ENCODE data around the gene PDPK1.
"Not testable (repeated sequence)": the region's sequence is repeated elsewhere in the genome, so short reads cannot be mapped to it uniquely, and the experiment has no call there.

PDPK1 gene

GRCh38 chr16:2540912-2541311 is 3.1 kb downstream of the PDPK1 start:
- not testable (repeated sequence) for H3K4me3 ChIP-seq (ENCODE audit: low read depth in 1 of 5, low read length in 5 of 5); H3K9ac ChIP-seq (ENCODE audit: low read length in 5 of 5); H3K36me3 ChIP-seq (ENCODE audit: control insufficient read depth in 5 of 5, insufficient read depth in 5 of 5, low read length in 5 of 5); H3K27ac ChIP-seq (ENCODE audit: low read depth, low read length); H3K9me3 ChIP-seq (ENCODE audit: control insufficient read depth in 5 of 5, low read length in 5 of 5); H3K27me3 ChIP-seq (ENCODE audit: control insufficient read depth in 5 of 5, insufficient read depth in 4 of 5, low read length in 5 of 5)
- H3K4me1 ChIP-seq (ENCODE audit: control insufficient read depth in 5 of 5, insufficient read depth in 5 of 5, low read length in 5 of 5), result peaks cover 2 to 42% (median 36%) of the 10 kb centered on the region in 5 donors

DNA sequence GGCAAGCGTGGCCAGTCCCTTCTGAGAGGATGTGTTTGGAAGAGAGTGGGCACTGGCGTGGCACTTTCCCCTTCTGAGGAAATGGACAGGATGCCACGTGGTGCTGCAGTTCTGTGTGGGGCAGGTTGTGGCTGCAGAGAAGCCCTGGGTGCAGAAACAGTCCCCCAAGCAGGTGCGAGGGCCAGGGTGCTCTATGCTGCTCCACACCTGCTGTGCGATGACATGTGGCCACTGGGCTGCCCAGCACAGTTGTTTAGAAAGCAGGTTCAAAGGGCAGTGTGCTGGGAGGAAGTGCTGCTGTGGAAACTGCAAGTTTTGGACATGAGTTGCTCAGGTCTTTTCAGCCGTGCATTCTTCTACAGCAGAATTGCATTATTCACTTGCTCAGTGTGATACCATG is 3.6 kb downstream of the PDPK1 start:
- H3K27ac ChIP-seq (ENCODE audit: low read depth, low read length); H3K4me3 ChIP-seq (ENCODE audit: low read depth in 1 of 5, low read length in 5 of 5); H3K36me3 ChIP-seq (ENCODE audit: control insufficient read depth in 5 of 5, insufficient read depth in 5 of 5, low read length in 5 of 5); H3K27me3 ChIP-seq (ENCODE audit: control insufficient read depth in 5 of 5, insufficient read depth in 4 of 5, low read length in 5 of 5); H3K9me3 ChIP-seq (ENCODE audit: control insufficient read depth in 5 of 5, low read length in 5 of 5); H3K9ac ChIP-seq (ENCODE audit: low read length in 5 of 5): not testable (repeated sequence)
- peaks cover 2 to 37% (median 32%) of the 10 kb centered on the region in 5 donors for H3K4me1 ChIP-seq (ENCODE audit: control insufficient read depth in 5 of 5, insufficient read depth in 5 of 5, low read length in 5 of 5)

DNA sequence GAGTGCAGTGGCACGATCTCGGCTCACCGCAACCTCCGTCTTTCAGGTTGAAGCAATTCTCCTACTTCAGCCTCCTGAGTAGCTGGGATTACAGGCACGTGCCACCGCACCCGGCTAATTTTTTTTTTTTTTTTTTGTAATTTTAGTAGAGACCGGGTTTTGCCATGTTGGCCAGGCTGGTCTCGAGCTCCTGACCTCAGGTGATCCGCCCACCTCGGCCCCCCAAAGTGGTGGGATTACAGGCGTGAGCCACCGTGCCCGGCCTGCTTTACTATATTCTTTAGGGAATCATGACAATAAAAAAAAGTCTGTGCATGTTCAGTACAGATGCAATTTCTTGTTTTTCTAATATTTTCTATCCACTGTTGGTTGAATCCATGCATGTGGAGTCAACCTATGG is 6.0 kb downstream of the PDPK1 start:
- not testable (repeated sequence) for H3K27ac ChIP-seq (ENCODE audit: low read depth, low read length)

DNA sequence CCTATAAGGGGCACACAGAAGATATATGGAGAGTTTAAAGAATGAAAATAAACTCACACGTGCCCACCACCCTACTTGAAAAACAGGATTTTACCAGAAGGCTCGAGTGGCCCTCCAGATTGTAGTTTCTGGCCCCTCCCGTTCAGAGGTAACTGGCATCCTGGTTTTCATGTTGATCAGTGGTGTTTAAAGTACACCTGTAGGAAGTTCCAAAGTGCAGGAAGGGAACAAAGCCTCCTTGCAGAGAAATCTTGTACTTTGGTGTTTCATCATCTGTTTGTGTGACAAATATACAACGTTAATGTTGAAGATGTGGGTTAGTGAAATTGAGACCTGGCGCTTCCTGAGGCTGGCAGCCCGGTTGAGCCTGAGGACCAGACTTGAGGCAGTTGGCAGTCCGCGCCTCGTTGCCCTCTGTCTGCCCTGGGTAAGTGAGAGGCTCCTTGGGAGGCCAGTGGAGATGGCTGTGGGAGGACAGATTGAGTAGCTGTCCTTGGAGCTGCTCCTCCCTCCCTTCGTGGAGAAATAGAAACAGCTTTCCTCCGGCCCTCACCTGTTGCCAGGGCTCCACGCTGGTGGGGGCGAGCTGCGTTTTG is 12.6 kb downstream of the PDPK1 start:
- not testable (repeated sequence) for H3K4me3 ChIP-seq (ENCODE audit: low read depth in 1 of 5, low read length in 5 of 5); H3K27me3 ChIP-seq (ENCODE audit: control insufficient read depth in 5 of 5, insufficient read depth in 4 of 5, low read length in 5 of 5); H3K36me3 ChIP-seq (ENCODE audit: control insufficient read depth in 5 of 5, insufficient read depth in 5 of 5, low read length in 5 of 5); H3K9me3 ChIP-seq (ENCODE audit: control insufficient read depth in 5 of 5, low read length in 5 of 5); H3K9ac ChIP-seq (ENCODE audit: low read length in 5 of 5); H3K4me1 ChIP-seq (ENCODE audit: control insufficient read depth in 5 of 5, insufficient read depth in 5 of 5, low read length in 5 of 5); H3K27ac ChIP-seq (ENCODE audit: low read depth, low read length)

More for the DNA sequence above, 6.0 kb downstream of the PDPK1 start:
- peaks cover 2 to 27% (median 22%) of the 10 kb centered on the region in 5 donors for H3K4me1 ChIP-seq (ENCODE audit: control insufficient read depth in 5 of 5, insufficient read depth in 5 of 5, low read length in 5 of 5)
- not testable (repeated sequence) for H3K9ac ChIP-seq (ENCODE audit: low read length in 5 of 5); H3K4me3 ChIP-seq (ENCODE audit: low read depth in 1 of 5, low read length in 5 of 5); H3K36me3 ChIP-seq (ENCODE audit: control insufficient read depth in 5 of 5, insufficient read depth in 5 of 5, low read length in 5 of 5); H3K9me3 ChIP-seq (ENCODE audit: control insufficient read depth in 5 of 5, low read length in 5 of 5); H3K27me3 ChIP-seq (ENCODE audit: control insufficient read depth in 5 of 5, insufficient read depth in 4 of 5, low read length in 5 of 5)

DNA sequence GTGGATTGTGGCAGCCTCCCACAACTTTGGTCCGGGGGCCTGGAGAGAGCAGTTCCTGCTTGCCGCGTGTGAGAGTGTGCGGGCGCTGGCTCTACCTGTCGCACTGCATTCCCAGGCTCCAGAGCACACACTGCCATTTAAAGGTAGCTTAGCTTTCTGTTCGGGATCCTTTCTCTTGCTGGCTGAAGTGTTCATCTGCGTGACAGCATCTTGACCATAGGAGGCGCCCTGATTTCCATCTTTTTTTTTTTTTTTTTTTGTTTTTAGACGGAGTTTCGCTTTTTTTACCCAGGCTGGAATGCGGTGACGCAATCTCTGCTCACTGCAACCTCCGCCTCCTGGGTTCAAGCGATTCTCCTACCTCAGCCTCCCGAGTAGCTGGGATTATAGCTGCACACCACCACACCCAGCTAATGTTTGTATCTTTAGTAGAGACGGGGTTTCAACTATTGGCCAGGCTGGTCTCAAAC is 13.6 kb downstream of the PDPK1 start:
- H3K27ac ChIP-seq (ENCODE audit: low read depth, low read length); H3K27me3 ChIP-seq (ENCODE audit: control insufficient read depth in 5 of 5, insufficient read depth in 4 of 5, low read length in 5 of 5); H3K9ac ChIP-seq (ENCODE audit: low read length in 5 of 5); H3K4me3 ChIP-seq (ENCODE audit: low read depth in 1 of 5, low read length in 5 of 5); H3K36me3 ChIP-seq (ENCODE audit: control insufficient read depth in 5 of 5, insufficient read depth in 5 of 5, low read length in 5 of 5); H3K4me1 ChIP-seq (ENCODE audit: control insufficient read depth in 5 of 5, insufficient read depth in 5 of 5, low read length in 5 of 5); H3K9me3 ChIP-seq (ENCODE audit: control insufficient read depth in 5 of 5, low read length in 5 of 5): not testable (repeated sequence)

GRCh38 chr16:2554709-2555425 is 17.0 kb downstream of the PDPK1 start:
- H3K36me3 ChIP-seq (ENCODE audit: control insufficient read depth in 5 of 5, insufficient read depth in 5 of 5, low read length in 5 of 5); H3K27ac ChIP-seq (ENCODE audit: low read depth, low read length); H3K27me3 ChIP-seq (ENCODE audit: control insufficient read depth in 5 of 5, insufficient read depth in 4 of 5, low read length in 5 of 5); H3K9ac ChIP-seq (ENCODE audit: low read length in 5 of 5); H3K9me3 ChIP-seq (ENCODE audit: control insufficient read depth in 5 of 5, low read length in 5 of 5); H3K4me3 ChIP-seq (ENCODE audit: low read depth in 1 of 5, low read length in 5 of 5); H3K4me1 ChIP-seq (ENCODE audit: control insufficient read depth in 5 of 5, insufficient read depth in 5 of 5, low read length in 5 of 5): not testable (repeated sequence)

DNA sequence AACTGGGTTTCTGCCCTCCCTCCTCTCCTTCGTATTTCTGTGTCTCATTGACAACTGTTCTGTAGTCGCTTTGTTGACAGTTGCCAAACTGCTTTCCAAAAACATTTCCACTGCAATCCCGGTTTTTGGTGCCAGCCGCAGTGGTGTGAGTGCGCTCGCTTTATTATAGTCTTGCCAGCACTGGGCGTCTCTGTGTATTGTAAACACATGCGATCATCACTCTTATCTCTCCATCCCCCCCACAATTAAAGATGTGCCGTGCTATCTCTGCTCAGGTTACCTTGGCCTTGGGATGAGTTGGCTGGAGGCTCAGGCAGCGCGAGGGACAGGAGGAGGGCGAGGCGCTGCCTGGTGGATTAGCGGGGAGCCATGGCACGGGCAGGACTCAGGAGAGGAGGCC is 19.3 kb downstream of the PDPK1 start:
- not testable (repeated sequence) for H3K27ac ChIP-seq (ENCODE audit: low read depth, low read length); H3K4me1 ChIP-seq (ENCODE audit: control insufficient read depth in 5 of 5, insufficient read depth in 5 of 5, low read length in 5 of 5); H3K27me3 ChIP-seq (ENCODE audit: control insufficient read depth in 5 of 5, insufficient read depth in 4 of 5, low read length in 5 of 5); H3K9ac ChIP-seq (ENCODE audit: low read length in 5 of 5); H3K4me3 ChIP-seq (ENCODE audit: low read depth in 1 of 5, low read length in 5 of 5); H3K36me3 ChIP-seq (ENCODE audit: control insufficient read depth in 5 of 5, insufficient read depth in 5 of 5, low read length in 5 of 5); H3K9me3 ChIP-seq (ENCODE audit: control insufficient read depth in 5 of 5, low read length in 5 of 5)

DNA sequence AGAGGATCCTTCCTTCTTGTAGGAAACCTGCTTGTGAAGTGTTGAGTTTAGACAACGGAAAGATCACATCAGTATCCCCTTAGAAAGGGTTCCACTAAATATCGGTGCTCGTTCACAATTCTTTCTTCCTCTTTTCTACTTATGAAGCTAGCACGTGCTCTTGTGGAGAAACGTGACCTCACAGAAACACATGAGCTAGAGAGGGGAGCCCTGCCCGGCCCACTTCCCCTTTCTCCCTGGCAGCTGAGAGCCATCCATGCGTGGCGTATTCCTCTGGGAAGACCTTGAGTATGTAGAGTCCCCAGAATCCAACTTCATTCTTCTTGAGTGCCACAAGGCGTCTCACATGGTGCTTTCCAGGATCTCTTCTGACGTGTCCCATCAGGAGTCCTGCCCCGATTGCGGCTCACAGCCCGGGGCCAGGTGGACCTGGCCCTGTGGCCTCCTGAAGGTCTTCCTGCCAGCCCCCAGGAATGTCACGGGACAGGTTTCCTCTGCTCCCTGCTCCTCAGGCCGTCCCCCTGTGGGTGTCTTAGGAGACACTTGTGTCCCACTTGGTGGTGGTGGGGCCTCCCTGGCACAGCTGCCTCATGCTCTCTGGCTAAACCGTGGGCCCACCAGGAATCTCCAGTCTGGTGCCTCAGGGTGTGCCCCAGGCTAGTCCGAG is 22.4 kb downstream of the PDPK1 start:
- not testable (repeated sequence) for H3K9ac ChIP-seq (ENCODE audit: low read length in 5 of 5); H3K27ac ChIP-seq (ENCODE audit: low read depth, low read length); H3K4me1 ChIP-seq (ENCODE audit: control insufficient read depth in 5 of 5, insufficient read depth in 5 of 5, low read length in 5 of 5); H3K36me3 ChIP-seq (ENCODE audit: control insufficient read depth in 5 of 5, insufficient read depth in 5 of 5, low read length in 5 of 5); H3K27me3 ChIP-seq (ENCODE audit: control insufficient read depth in 5 of 5, insufficient read depth in 4 of 5, low read length in 5 of 5); H3K9me3 ChIP-seq (ENCODE audit: control insufficient read depth in 5 of 5, low read length in 5 of 5); H3K4me3 ChIP-seq (ENCODE audit: low read depth in 1 of 5, low read length in 5 of 5)

- not testable (repeated sequence) for H3K9me3 ChIP-seq (ENCODE audit: control insufficient read depth in 5 of 5, low read length in 5 of 5); H3K36me3 ChIP-seq (ENCODE audit: control insufficient read depth in 5 of 5, insufficient read depth in 5 of 5, low read length in 5 of 5); H3K4me1 ChIP-seq (ENCODE audit: control insufficient read depth in 5 of 5, insufficient read depth in 5 of 5, low read length in 5 of 5); H3K27ac ChIP-seq (ENCODE audit: low read depth, low read length); H3K27me3 ChIP-seq (ENCODE audit: control insufficient read depth in 5 of 5, insufficient read depth in 4 of 5, low read length in 5 of 5); H3K4me3 ChIP-seq (ENCODE audit: low read depth in 1 of 5, low read length in 5 of 5); H3K9ac ChIP-seq (ENCODE audit: low read length in 5 of 5)
Measured at GRCh38 chr16:2560798-2561133, 22.9 kb downstream of the PDPK1 start.

GRCh38 chr16:2567506-2567905 is 29.7 kb downstream of the PDPK1 start:
- not testable (repeated sequence) for H3K4me3 ChIP-seq (ENCODE audit: low read depth in 1 of 5, low read length in 5 of 5); H3K9me3 ChIP-seq (ENCODE audit: control insufficient read depth in 5 of 5, low read length in 5 of 5); H3K27me3 ChIP-seq (ENCODE audit: control insufficient read depth in 5 of 5, insufficient read depth in 4 of 5, low read length in 5 of 5); H3K36me3 ChIP-seq (ENCODE audit: control insufficient read depth in 5 of 5, insufficient read depth in 5 of 5, low read length in 5 of 5); H3K9ac ChIP-seq (ENCODE audit: low read length in 5 of 5); H3K4me1 ChIP-seq (ENCODE audit: control insufficient read depth in 5 of 5, insufficient read depth in 5 of 5, low read length in 5 of 5); H3K27ac ChIP-seq (ENCODE audit: low read depth, low read length)

Data from subcutaneous abdominal adipose tissue (tissue), 5 donors.